Testis (tissue), 3 donors: ENCODE measurements around the gene LEMD3. TPM values are rescaled to one million over a fixed set of nuclear protein-coding genes. Genes with fewer than 3 reads are reported as not detected.

Experiments used
- DNase-seq: peaks from one replicate; pipeline ENCODE4 v3.0.0-alpha.2; 2019
- H3K27ac ChIP-seq, 2 donors: fragments of 200-600 bp; sonication (generic); one replicate each; pipeline ENCODE4 v1.5.1; 2019
- H3K27me3 ChIP-seq: fragments of 200-600 bp; sonication (generic); one replicate; pipeline ENCODE4 v1.5.1; 2019
- H3K36me3 ChIP-seq: fragments of 200-600 bp; sonication (generic); one replicate; pipeline ENCODE4 v1.5.1; 2017; ENCODE audit warnings: low read depth; ENCODE audit errors: missing control alignments
- H3K4me1 ChIP-seq: fragments of 200-600 bp; sonication (generic); one replicate; pipeline ENCODE4 v1.5.1; 2019
- H3K4me3 ChIP-seq, 2 donors: fragments of 200-600 bp; sonication (generic); one replicate each; pipeline ENCODE4 v1.5.1; 2017 to 2019
- H3K9me3 ChIP-seq: fragments of 200-600 bp; sonication (generic); one replicate; pipeline ENCODE4 v1.5.1; 2017
- CTCF ChIP-seq, 3 experiments: fragments of 450-650 bp in 2 of 3; fragments of 200-600 bp in 1 of 3; sonication (generic) in 1 of 3; IDR thresholded peaks; one replicate each; pipeline ENCODE4 v1.5.1; 2016 to 2019; ENCODE audit warnings: antibody characterized with exemption in 3 of 3, mild to moderate bottlenecking in 2 of 3, moderate library complexity in 1 of 3
- POLR2A ChIP-seq: fragments of 450-650 bp; IDR thresholded peaks from one replicate; pipeline ENCODE4 v1.6.1; 2017; ENCODE audit warnings: antibody characterized with exemption, mild to moderate bottlenecking, moderate library complexity
- WGBS, 2 donors: methylation state at CpG; one replicate each; pipeline ENCODE4 v1.1.5; 2018; 5-methylcytosine and 5-hydroxymethylcytosine counted together
- intact Hi-C: fragments of 100-400 bp; cut with DNase I; formaldehyde crosslinking; loops from one replicate; pipeline ENCODE4 v1.15.1; 2023; ENCODE audit warnings: low total_unique reads
- polyA plus RNA-seq: library from polyadenylated mRNA; stranded (reverse); fragments of 350-450 nt; fragmentation: Illumina TruSeq; extraction: RNeasy Lipid Tissue Mini Kit (QIAGEN cat#74804); gene quantifications from one replicate; pipeline ENCODE4 v1.2.3, GENCODE V29; 2014; ENCODE audit warnings: low read depth, low replicate concordance; ENCODE audit not compliant: insufficient read depth
- total RNA-seq, 2 donors: library from RNA; depleted of rRNA; stranded (reverse); fragments of >200 nt; gene quantifications; one replicate each; pipeline ENCODE4 v1.2.3, GENCODE V29; 2016

LEMD3 gene
- total and polyA plus RNA-seq, 3 donors from 2014 or later: 38.7 to 92.4 (median 72.4) TPM

GRCh38 chr12:65238609-65239008, 69.2 kb downstream of the LEMD3 start:
- H3K9me3 ChIP-seq: no peaks in the 10 kb centered on the region
- no peak for DNase-seq
- no peak overlapping the region for H3K27ac ChIP-seq
- 81 to 85% methylated on average over 3 of the region's 3 CpGs for WGBS, 2 donors
- H3K4me1 ChIP-seq: no peaks in the 10 kb centered on the region
- H3K4me3 ChIP-seq: no peak overlapping the region
- no peaks in the 10 kb centered on the region for H3K36me3 ChIP-seq
- intact Hi-C loops: no loop called here
- H3K27me3 ChIP-seq: no peaks in the 10 kb centered on the region
- no peak for TF ChIP-seq POLR2A
- no peak for TF ChIP-seq CTCF (IDR thresholded peaks at IDR 0.05)

GRCh38 chr12:65248656-65249633, 79.6 kb downstream of the LEMD3 start:
- Histone ChIP-seq H3K27ac (no peak overlapping the region), H3K4me3 (no peak overlapping the region), H3K9me3 (no peaks in the 10 kb centered on the region), H3K27me3 (no peaks in the 10 kb centered on the region), H3K4me1 (no peaks in the 10 kb centered on the region), H3K36me3 (no peaks in the 10 kb centered on the region)
- TF ChIP-seq CTCF (IDR thresholded peaks at IDR 0.05) (no peak), POLR2A (no peak)
- DNase-seq: no peak
- intact Hi-C loops: no loop called here
- WGBS, 2 donors: 79 to 88% methylated on average over 2 of the region's 2 CpGs

GRCh38 chr12:65252515-65252914, 83.1 kb downstream of the LEMD3 start:
- Histone ChIP-seq H3K36me3 (no peaks in the 10 kb centered on the region), H3K27ac (no peak overlapping the region), H3K4me1 (no peaks in the 10 kb centered on the region), H3K4me3 (no peak overlapping the region), H3K27me3 (no peaks in the 10 kb centered on the region), H3K9me3 (no peaks in the 10 kb centered on the region)
- intact Hi-C loops: no loop called here
- 75 to 77% methylated on average over 1 of the region's 1 CpG for WGBS, 2 donors
- DNase-seq: no peak
- TF ChIP-seq CTCF (IDR thresholded peaks at IDR 0.05) (no peak), POLR2A (no peak)

GRCh38 chr12:65257986-65258385, 88.6 kb downstream of the LEMD3 start:
- Histone ChIP-seq H3K27ac (no peak overlapping the region), H3K4me1 (no peaks in the 10 kb centered on the region), H3K9me3 (no peaks in the 10 kb centered on the region), H3K27me3 (no peaks in the 10 kb centered on the region), H3K36me3 (no peaks in the 10 kb centered on the region), H3K4me3 (no peak overlapping the region)
- no peak for TF ChIP-seq CTCF (IDR thresholded peaks at IDR 0.05)
- no peak for TF ChIP-seq POLR2A
- no peak for DNase-seq
- intact Hi-C loops: no loop called here

GRCh38 chr12:65259501-65259900, 90.1 kb downstream of the LEMD3 start:
- Histone ChIP-seq H3K36me3 (no peaks in the 10 kb centered on the region), H3K4me3 (no peak overlapping the region), H3K27ac (no peak overlapping the region), H3K27me3 (no peaks in the 10 kb centered on the region), H3K4me1 (no peaks in the 10 kb centered on the region), H3K9me3 (no peaks in the 10 kb centered on the region)
- intact Hi-C loops: no loop called here
- no peak for TF ChIP-seq POLR2A
- TF ChIP-seq CTCF (IDR thresholded peaks at IDR 0.05): no peak
- no peak for DNase-seq
